ENCODE measurements around the gene NCMAP.

DNA sequence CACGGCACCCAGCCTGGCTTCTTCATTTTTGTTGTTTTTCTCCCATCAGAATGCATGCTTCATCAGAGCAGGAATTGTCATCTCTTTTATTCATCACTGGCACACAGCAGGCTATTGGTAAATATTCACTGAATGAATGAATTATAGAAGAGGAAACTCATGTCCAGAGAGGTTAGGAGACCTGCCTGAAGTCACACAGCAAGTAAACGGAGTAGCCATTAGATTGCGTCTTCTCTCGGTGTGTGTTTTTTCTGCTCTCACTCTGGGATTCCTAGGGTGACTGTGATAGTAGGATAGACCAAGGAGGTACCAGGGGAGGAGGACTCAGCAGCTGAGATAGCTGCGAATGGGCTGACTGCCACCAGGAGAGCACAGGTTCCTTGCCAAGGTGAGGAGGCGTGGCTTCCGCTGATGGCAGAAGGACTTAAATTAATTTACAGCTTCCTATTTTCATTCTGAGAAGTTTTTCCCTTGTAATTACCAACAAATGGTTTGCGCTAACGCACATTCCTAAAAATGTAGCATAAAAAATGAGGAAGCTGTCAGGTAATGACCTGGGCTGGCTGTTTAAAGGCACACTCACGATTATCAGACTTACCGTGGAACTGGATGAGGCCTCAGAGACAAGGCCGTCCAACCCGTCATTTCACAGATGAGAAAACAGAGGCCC, 4.5 kb upstream of the NCMAP start:
- TF ChIP-seq ZNF274 (IDR thresholded peaks at IDR 0.05; ENCODE audit: borderline replicate concordance, extremely low read depth, low read length): no peak
- no peak for TF ChIP-seq SP1 (IDR thresholded peaks at IDR 0.05; ENCODE audit: low read depth, low read length)
- no peak for TF ChIP-seq CTCF (IDR thresholded peaks at IDR 0.05; ENCODE audit: control extremely low read depth in 1 of 3, insufficient read depth in 1 of 3, low read depth in 1 of 3, low read length in 3 of 3)
- TF ChIP-seq RFX5 (IDR thresholded peaks at IDR 0.05; ENCODE audit: borderline replicate concordance, low read depth, low read length): no peak

Measured in H1 (cell line).